VCaP (cell line): ENCODE data around the gene LCN12.
A peak's percentile ranks its signal among the peaks of the same experiment; 100 is the strongest.

ENCODE experiments used
- H3K27ac ChIP-seq: fragments of 450-650 bp; 2 replicates; pipeline ENCODE4 v1.5.1; 2017
- CTCF ChIP-seq: fragments of 450-650 bp; conservative IDR thresholded peaks from 2 replicates; pipeline ENCODE4 v1.5.1; 2017; ENCODE audit warnings: mild to moderate bottlenecking, moderate library complexity

Gene LCN12

GRCh38 chr9:136939431-136939995, 12.6 kb upstream of the LCN12 start:
- H3K27ac ChIP-seq = no peak overlapping the region
- no peak for TF ChIP-seq CTCF

DNA sequence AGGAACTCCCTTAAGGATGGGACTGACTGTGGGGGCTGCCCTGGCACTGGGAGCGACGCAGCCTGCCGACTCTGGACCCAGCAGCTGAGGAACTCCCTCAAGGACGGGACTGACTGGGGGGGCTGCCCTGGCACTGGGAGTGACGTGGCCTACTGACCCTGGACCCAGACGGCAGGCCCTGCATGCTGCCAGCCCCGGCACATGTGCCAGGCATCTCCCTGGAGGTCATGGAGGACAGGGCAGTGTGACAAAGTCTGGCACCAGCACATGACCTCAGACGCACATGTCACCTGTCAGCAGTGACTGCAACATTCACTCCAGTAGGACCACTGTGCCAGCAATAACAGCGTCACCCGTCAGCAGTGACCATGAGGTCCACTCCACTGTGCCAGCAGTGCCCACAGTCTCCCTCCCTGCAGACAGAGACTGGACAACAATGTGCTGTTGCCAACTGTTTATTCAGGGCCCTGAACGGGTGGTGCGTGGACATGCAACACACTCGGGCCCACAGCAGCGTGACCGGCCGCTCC, 12.0 kb upstream of the LCN12 start:
- H3K27ac ChIP-seq = no peak overlapping the region
- no peak for TF ChIP-seq CTCF

- TF ChIP-seq CTCF = no peak
- no peak overlapping the region for H3K27ac ChIP-seq
These were observed 11.4 kb upstream of the LCN12 start for GRCh38 chr9:136940526-136941230.

DNA sequence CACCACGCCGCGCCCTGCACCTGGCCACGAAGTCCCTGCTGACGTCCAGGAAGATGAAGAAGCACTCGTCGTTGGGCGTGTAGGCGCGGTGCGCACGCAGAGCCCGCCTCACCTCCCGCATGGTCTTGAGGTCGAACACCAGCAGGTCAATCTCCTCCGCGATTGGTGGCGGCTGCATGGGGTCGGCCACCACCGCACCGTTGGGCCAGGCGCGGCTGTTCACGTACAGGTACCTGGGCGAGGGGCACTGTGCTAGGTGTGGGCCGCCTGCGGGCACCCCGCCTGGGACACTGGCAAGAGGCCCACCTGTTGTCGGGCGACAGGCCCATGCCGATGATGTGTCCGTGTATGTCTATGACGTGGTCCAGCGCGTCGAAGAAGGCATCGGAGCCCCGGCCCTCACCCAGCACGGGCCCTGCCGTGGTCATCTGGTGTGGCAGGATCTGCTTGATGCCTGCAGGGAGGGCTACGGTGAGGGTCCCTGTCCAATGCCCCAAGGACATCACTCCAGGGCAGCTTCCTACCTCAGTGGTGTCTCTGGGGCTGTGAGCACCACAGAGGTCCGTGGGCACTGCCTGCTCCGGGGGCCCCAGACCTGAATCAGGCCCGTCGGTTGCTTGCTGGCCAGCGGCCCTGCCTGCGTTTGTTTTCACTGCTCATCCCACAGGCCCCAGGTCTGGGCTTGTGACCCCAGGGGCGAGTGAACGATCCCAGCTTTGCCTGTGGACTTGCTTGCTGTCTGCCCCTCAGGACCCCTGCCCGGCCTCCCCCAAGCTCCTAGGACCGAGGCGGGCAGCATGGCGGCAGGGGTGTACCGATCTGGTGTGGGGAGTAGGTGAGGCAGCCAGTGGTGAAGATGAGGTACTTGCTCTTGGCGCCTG, 10.6 kb upstream of the LCN12 start:
- H3K27ac ChIP-seq = no peak overlapping the region

GRCh38 chr9:136942112-136942880, 9.8 kb upstream of the LCN12 start:
- peak overlapping the region; percentile 97; the same call in 1 of the 2 replicates for H3K27ac ChIP-seq
- TF ChIP-seq CTCF = no peak

More for the DNA sequence above, 10.6 kb upstream of the LCN12 start:
- no peak for TF ChIP-seq CTCF

DNA sequence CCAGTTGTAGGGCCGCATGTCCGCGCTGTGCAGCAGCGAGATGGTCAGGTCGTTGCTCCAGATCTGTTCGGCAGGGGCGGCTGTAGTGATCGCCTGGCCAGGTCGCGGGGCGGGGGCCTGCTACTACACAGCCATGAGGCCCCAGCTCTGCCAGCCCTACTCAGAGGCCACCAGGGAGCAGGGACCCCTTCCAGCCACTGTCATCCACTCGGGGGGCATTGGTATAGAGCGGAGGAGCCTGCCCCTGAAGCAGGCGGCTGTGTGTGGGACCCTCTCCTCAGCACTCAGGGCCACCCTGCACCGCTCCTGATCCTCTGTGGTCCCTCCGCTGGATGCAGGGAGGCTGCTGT, 9.2 kb upstream of the LCN12 start:
- peak overlapping the region; percentile 97; the same call in 1 of the 2 replicates for H3K27ac ChIP-seq
- TF ChIP-seq CTCF = no peak
